Limb (tissue), 2 donors: ENCODE measurements around the gene CTXND1.
A peak's percentile ranks its signal among the peaks of the same experiment; 100 is the strongest.

Source experiments
- DNase-seq, 2 donors: peaks; one replicate each; pipeline ENCODE4 v3.0.0-alpha.2; 2016; ENCODE audit errors: extremely low spot score in 2 of 2

Gene CTXND1

DNA sequence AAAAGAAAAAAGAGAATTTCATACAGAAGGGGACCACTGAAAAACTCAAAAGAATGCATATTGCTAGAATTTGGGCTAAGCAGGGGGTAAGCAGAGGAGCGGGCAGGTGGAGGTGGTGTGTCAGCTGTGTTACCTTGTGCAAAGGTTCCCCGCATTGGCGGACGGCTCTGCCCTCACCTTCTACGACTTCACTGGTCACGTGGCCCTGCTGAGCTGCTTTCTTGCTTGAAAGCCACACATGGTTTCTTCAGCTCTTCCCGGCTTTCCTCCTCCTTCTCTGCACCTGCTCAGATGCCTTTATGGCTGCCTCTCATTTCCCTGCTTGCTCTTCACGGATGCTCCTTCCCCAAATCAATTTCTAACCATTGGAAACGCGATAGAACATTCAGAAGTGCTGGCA is 68.7 kb downstream of the CTXND1 start:
- no peak for DNase-seq

GRCh38 chr15:80182611-80183261 is 69.3 kb downstream of the CTXND1 start:
- peak in 1 of 2 donors; percentile 64 for DNase-seq

DNA sequence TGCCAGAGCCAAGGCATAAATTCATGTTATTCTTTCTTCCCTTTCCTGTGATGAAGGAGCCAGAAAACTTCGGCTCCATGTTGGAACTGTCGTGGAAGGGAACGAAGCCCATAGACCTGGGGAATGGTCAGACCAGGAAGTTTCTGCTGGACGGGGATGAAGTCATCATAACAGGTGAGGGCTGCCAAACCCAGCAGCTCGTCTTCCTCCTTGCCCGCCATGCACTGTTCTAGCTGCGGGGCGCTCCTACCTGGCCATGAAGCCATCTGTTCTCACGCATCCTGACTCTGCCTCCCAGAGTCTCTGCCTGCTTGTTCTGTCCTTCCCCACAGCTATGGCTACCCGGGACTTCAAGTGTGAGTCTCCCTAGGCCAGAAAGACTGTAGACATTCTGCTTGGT is 71.0 kb downstream of the CTXND1 start:
- no peak for DNase-seq

- no peak for DNase-seq
Measured at GRCh38 chr15:80180468-80180867, 71.5 kb downstream of the CTXND1 start.

- no peak for DNase-seq
Measured at GRCh38 chr15:80179935-80180334, 72.1 kb downstream of the CTXND1 start.

- no peak for DNase-seq
Measured at GRCh38 chr15:80179025-80179759, 72.8 kb downstream of the CTXND1 start.

DNA sequence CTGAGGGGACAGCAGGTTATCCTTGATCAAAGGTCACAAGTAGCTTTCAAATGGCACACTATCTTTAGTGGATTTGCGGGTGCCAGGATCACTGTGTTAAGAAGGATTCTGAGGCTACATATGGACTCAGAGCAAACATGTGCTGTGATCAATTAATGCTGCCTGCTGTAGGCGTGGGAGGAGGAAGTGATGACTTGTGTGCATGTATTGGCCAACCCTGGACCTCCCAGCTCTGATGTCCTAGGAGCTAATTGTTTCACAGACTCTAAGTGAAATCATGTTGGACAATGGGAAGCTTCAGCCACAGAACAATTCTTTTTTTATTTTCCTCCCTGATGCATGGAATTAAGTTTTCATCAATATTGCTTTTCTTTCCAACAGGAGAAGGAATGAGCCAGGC is 74.9 kb downstream of the CTXND1 start:
- no peak for DNase-seq

DNA sequence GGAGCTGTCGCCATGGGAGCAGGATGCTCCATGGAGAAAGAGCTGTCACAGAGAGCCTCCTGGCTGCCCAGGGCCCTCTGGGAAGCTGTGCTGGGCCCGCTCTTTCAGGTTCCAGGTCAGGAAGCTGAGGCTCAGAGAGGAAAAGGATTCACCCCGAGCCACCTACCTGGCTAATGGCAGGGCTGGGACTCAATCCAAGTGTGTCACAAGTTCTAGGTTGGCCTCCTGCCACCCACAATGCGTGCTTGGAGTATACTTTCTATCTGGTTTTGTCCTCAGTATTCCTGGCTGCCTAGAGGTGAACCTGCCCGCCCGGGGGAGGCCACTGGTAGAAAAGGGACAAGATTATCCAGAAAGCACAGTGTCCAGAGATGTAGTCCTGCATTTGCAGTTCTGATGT is 75.6 kb downstream of the CTXND1 start:
- DNase-seq: no peak

DNA sequence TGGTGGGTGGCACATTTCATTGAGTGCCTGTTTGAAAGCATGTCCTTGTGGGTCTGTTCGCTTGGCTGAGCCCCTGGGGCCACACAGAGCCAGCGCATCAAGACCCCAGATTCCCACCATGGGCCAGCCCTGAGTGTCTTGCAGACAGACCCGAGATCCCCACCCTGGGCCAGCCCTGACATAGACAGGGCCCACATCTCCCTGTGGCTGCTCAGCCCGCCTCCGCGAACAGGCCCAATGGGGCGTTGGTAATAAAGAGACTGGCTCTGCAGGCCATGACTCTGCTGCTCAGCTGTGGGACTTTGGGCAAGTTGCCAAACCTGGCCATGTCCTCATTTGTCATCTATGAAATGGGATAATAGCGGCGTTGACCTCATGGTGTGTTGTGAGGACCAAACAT is 76.6 kb downstream of the CTXND1 start:
- no peak for DNase-seq

DNA sequence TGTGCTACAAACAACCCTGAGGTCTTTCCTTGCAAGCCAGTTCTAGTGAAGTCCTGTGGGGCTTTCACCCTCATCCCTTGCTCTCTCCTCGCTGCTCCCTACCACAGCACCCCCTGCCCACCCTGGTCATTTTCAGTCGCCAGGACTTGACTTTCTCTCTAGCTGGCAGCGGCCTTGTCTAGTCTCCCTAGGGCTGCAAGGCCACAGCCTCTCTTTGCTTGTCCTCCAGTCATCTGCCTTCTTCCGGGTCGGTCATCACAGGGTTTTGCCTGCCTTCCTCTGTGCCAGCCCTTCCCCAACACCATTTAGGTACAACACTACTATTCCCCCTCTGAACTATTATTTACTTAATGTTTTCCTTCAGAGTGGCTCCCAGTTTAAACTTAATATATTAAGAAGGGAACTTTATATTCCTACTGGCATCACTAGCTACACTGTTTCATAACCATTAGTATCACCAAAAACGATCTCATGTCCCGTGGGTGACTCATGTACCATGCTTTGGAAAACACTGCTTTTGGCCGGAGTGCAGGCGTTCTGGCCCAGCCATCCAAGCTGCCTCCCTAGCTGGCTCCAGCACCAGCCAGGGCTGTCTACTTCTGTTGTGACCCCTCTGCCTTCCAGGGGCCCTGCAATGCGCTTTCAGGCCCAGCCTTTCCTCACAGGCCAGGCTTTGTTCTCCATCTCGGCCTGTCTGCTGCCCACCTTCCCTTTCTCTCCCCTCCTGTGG is 77.8 kb downstream of the CTXND1 start:
- DNase-seq: no peak

- DNase-seq: peak in 1 of 2 donors; percentile 75
Measured at GRCh38 chr15:80173022-80173759, 78.8 kb downstream of the CTXND1 start.

DNA sequence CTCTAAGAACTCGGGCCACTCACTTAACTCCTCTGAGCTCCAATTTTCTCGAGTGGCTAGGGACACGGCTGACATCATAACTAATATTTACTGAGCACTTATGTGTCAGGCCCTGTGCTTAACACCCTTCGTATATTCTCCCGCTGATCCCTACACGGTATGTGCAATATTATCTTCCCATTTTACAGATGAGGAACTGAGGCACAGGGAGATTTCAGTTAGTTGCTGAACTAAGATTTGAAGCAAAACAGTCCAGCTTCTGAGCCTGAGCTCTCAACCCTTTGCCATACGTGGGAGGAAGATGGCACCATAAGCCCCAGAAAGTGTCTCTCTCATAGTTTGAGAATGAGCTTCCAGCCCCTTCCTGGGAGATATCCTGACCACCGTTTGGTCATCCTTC is 79.6 kb downstream of the CTXND1 start:
- no peak for DNase-seq

DNA sequence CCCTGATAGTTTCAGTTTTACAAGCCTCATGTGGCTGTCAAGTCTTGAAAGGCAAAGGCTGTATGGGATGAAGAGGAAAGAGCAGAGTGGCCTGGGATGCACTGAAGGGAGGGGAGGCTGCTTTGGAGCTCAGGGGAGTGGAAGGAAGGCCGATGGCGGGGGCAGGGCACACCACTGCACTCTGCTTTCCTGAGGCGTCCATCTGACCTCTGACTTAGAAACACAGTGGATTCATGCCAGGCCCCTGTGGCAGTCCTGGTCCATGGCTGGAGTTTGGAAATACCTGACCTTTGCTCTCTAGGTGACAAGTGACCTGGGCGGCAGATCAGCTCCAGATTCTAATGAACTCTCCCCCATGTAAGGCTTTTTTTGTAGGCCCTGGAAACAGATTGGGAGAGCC is 80.2 kb downstream of the CTXND1 start:
- DNase-seq: no peak

- DNase-seq: no peak
Measured at GRCh38 chr15:80170596-80170995, 81.4 kb downstream of the CTXND1 start.

- DNase-seq: no peak
Measured at GRCh38 chr15:80169768-80170357, 82.2 kb downstream of the CTXND1 start.

DNA sequence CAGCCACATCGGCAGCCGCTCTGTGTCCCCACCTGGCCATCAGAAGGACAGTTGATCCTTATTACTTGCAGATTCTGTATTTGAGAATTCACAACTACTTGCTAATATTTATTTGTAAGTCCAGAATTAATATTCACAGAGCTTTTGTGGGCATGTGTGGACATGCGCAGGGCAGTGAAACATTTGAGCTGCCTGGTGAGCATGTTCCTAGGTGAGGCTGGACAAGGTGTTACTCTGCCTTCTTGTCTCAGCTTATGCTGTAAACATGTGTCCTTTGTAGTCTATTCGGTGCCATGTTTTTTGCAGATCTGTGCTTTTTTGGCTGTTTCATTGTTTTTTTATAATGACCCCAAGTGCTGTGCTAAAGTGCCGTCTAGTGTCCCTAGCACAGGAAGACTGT is 83.6 kb downstream of the CTXND1 start:
- DNase-seq: no peak

- DNase-seq: no peak
Measured at GRCh38 chr15:80167936-80168335, 84.1 kb downstream of the CTXND1 start.

GRCh38 chr15:80163897-80164296 is 88.1 kb downstream of the CTXND1 start:
- no peak for DNase-seq

- DNase-seq: no peak
Measured at GRCh38 chr15:80163217-80163616, 88.8 kb downstream of the CTXND1 start.

GRCh38 chr15:80162059-80162554 is 89.9 kb downstream of the CTXND1 start:
- no peak for DNase-seq

DNA sequence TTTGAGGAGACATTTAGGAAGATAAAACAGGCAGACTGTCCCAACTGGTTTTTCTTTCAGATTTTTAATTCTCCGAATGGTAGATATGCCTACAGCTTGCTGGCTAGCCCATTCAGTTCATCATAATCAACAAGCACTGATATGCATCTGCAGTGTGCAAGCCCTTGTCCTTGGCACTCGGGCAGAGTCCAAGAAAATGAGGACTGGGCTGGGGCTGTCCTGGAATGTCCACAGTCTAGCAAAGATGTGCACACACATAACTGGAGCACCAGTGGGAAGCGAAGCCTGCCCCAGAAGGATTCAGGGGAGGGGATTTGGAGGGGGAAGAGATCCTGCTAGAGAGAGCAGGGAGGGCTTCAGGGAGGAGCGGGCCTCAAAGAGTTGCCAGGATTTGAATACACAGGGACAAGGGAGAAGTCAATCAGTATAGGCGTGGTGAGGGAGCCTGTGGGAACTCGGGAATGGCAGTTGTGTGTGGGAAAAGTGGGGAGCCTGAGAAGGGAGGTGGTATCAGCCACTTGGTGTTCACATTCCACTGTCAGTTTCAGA is 90.5 kb downstream of the CTXND1 start:
- DNase-seq: no peak
